Daoy (cell line): ENCODE measurements around the gene ACTN1. TPM values are rescaled to one million over a fixed set of nuclear protein-coding genes. Genes with fewer than 3 reads are reported as not detected.
"Not testable (repeated sequence)": the region's sequence is repeated elsewhere in the genome, so short reads cannot be mapped to it uniquely, and the experiment has no call there.

Experiments used
- DNase-seq: peaks from one replicate; pipeline ENCODE4 v3.0.0-alpha.2; 2015; ENCODE audit warnings: low read depth
- total RNA-seq: library from RNA; depleted of rRNA; stranded (reverse); fragments of >200 nt; shearing (Covaris generic); gene quantifications from 2 replicates; pipeline ENCODE4 v1.2.3, GENCODE V29; 2014

Gene ACTN1
- total RNA-seq, 1 experiment from 2014 or later: 317 TPM

DNA sequence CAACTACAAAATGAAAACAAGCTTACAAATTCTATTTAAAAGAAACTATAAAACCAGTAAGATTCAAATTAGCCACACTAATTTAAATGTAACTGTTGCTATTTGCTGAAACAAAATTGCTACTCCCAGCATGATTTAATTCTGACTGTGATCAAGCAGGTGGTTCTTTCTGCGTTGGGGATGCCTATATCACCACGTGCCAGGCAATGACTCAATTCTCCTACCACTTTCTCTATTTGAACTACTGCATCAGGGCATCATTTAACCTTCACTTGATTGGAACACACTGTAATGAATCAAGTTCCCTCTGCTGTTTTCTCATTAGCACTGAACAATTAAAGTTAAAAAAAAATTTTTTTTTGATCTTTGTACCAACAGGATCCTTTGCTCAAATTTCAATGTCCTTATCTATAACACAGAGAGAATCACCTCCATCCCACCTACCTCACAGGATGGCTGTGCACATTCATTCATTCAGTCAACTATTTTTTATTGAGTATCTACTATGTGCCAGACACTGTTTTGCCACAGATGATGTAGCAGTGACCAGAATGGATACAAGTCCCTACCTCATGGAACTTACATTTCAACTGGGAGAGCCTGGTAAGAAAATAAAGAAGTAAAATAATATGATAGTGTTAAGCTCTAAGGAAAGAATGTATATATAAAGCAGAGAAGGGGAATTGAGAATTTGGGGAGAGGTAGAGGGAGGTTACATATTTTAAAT, 8.0 kb upstream of the ACTN1 start:
- no peak for DNase-seq

- no peak for DNase-seq
Measured at GRCh38 chr14:68986225-68986624, 7.1 kb upstream of the ACTN1 start.

DNA sequence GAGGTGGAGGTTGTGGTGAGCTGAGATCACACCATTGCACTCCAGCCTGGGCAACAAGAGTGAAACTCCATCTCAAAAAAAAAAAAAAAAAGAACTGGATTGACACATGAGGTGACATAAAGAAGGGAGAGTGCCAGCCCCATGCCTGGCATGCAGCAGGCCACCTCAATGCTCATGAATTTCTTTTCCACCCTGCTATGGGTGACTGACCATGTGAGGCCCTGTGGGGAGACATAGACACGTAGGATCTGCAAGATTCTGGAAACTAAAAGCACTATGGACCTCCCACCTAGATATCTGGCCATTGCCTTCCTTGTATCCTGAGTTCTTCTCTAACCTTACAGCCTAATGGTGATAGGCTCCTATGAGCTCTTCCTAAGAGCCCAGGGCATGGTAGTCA, 5.6 kb upstream of the ACTN1 start:
- DNase-seq: no peak

DNA sequence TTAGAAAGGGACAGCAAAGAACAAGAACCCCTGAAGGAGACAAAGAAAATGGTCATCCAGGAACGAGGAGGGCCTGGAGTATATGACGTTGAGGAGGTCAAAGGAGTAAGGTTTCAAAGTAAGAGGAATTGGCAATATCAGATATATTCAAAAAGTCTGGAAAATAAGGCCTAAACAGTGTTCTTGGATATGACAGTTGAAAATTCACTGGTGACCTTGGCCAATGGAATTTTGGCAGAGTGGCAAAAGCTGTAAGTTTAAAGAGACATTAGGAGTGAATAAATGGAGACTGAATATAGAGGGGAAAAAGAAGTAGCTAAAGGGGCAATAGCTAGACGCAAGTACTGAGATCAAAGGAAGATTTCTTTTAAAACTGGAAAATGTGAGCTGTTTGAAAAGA, 4.1 kb upstream of the ACTN1 start:
- no peak for DNase-seq

GRCh38 chr14:68982581-68982980, 3.5 kb upstream of the ACTN1 start:
- DNase-seq: no peak

GRCh38 chr14:68981539-68981976, 2.5 kb upstream of the ACTN1 start:
- DNase-seq: peak; percentile 65

DNA sequence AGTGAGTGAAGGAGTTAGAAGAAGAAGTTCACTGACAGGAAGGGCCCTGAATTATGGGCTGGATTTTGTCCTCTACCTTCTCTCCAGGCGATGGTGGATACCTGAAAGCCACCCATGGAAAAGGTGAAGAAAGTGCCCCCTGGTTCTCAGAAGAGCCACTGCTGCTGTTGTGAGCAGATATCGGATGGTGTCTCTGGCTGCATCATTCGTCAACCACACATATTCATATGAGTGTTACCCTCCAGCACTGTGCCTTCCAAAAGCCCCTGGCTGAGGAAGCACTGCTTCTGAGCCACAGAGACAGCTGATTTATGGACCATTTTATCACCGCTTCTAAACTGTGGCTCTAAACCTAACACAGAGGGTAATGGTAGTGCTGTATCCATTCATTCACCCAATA, 2.0 kb upstream of the ACTN1 start:
- no peak for DNase-seq

- peak; percentile 59 for DNase-seq
Measured at GRCh38 chr14:68979722-68980451, 785 bp upstream of the ACTN1 start.

- peak; percentile 83 for DNase-seq
Measured at GRCh38 chr14:68978172-68978911, 760 bp downstream of the ACTN1 start.

GRCh38 chr14:68977718-68978171, 1.4 kb downstream of the ACTN1 start:
- DNase-seq: peak; percentile 98

DNA sequence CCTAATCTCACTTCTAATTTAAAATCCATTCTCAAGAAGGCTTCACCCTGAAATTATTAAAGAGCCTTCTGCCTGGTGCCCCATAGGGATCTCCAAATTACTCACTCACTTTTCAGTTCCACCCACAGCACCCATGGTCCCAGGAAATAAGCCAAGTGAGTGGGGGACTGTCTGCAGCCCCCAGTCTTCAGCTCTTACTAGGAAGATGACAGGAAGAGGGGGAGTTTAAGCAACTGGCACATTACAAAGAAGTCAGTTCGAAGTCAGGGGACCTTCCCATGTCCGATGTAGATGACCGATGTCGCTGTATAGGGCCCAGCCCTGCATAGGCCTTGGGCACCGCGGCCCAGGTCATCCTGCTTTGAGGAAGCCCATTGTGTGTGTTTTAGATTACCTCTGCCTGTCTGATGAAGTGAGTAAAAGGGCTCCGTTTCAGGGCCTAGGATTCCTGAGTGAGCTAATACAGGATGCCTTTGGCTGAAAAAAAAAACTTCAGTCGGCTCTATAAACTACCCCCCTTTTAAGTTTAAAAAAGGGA, 1.9 kb downstream of the ACTN1 start:
- DNase-seq: no peak

DNA sequence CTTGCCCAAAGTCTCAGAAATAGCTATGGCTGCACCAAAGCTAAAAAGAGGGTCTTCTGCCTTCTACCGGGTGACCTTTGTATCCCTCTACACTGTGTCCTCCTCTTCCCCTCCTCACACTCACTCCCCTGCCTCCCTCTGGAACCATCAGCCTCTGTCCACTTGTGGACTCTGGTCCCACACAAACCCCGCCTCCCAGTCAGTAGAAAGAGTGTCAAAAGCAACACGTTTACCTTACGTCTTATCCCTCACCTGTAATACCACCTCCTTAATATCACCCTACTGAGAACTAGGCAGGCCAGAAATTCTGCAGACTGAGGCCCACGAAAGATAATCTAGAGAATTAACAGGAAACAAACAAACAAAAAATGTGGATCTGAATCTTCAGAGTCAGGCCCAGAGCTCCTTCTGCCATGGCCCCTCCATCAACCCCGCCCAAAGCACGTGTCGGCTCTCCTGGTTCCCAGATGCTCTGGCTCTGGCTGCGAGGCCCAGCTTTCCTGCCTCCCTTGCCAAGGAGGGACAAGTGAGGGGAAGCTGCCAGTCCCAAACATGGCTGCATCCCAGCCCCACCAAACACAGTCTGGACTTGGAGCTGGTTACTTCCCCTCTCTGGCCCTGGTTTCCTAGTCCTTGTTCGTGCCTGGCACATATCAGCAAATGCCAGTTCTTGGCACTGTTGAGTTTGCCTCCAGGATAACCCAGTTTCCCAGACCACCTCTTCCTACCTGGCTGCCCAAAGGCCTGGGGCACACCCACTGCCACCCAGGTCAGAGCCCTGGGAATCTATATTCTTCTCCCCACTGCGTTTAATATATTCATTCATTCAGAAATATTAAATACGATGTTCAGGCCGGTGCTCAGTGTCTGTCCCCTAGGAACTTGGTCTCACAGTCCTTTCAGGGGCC, 2.7 kb downstream of the ACTN1 start:
- DNase-seq: peak; percentile 68

DNA sequence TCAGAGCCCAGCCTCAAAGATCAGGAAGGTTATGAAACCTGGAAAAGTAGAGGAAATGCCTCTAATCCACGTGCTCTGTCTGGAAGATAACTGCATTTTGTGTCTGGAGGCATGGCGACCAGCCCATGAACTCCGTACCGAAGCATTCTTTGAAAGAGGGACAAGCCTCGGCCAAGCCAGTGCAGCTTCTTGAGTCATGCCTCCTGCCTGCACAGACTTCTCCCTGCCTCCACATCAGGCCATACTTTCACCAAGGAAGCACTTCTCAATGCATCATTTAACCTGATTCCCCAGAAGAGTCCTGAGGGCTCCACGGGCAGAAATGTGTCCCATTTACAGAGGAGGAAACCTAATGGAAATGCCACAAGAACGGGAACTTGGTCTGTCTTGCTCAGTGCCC, 3.4 kb downstream of the ACTN1 start:
- DNase-seq: peak; percentile 69

DNA sequence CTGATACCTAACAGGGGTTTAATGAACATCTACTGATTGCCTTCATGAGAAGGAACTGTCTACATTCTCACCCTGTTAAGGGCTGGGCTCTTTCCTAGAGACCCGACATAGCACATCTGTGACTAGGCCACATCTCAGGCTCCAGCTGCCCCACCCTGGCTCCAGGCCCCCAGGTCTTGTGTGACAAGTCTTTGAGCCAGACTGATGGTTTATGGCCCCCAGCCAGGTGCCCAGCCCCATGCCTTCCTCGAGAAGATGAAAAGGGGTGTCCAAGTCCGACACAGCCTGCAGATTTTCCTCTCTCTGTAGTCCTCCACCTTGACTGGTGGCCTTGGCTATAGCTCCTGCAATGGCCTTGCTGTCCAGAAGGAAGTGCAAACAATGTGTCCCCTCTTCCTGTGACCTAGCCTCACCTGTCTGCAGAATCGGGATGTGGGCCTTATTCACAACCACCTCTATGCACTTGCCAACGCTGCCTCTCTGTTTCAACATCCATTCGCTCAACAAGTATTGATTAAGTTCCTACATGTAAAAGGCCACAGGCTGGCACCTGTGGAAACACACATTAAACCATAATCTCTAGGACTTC, 4.2 kb downstream of the ACTN1 start:
- no peak for DNase-seq

- no peak for DNase-seq
Measured at GRCh38 chr14:68973639-68974038, 5.5 kb downstream of the ACTN1 start.

- not testable (repeated sequence) for DNase-seq
Measured at GRCh38 chr14:68973219-68973565, 5.9 kb downstream of the ACTN1 start.

GRCh38 chr14:68972507-68973218, 6.4 kb downstream of the ACTN1 start:
- DNase-seq: no peak

GRCh38 chr14:68971411-68972035, 7.6 kb downstream of the ACTN1 start:
- DNase-seq: no peak

GRCh38 chr14:68970736-68971135, 8.4 kb downstream of the ACTN1 start:
- DNase-seq: no peak
